SK-N-SH (cell line): Measurements from ENCODE around the gene ALDH3A2. TPM values are rescaled to one million over a fixed set of nuclear protein-coding genes. Genes with fewer than 3 reads are reported as not detected.

Experiments used
- CTCF ChIA-PET: fragments of 300-600, 350-600 bp; formaldehyde crosslinking; extraction: SDS; loops from one replicate; lab custom pipeline; 2021; lab: Yijun Ruan, JAX
- POLR2A ChIA-PET: fragments of 350-600 bp; sonication (Branson Sonifier 250); formaldehyde crosslinking; extraction: SDS; loops from one replicate; lab custom pipeline; 2020; ENCODE audit warnings: antibody characterized with exemption, inconsistent platforms; lab: Yijun Ruan, JAX
- DNase-seq: peaks from one replicate; pipeline ENCODE4 v3.0.0; 2012
- H2AFZ ChIP-seq: fragments of 200-600 bp; sonication (generic); 2 replicates; pipeline ENCODE4 v1.8.1; 2016; ENCODE audit warnings: antibody characterized with exemption, mild to moderate bottlenecking, low read depth
- H3F3A ChIP-seq: fragments of 200-600 bp; sonication (generic); replicated peaks from 2 replicates; pipeline ENCODE3; 2016; ENCODE audit warnings: antibody characterized with exemption, mild to moderate bottlenecking; ENCODE audit not compliant: insufficient read depth
- H3K27ac ChIP-seq, 2 experiments: fragments of 200-500 bp in 1 of 2; fragments of 200-600 bp in 1 of 2; sonication (Bioruptor generic) in 1 of 2; sonication (generic), shearing (Covaris generic) in 1 of 2; 2 replicates each; pipeline versions ENCODE4 v1.5.1 to v1.6.1; 2014 to 2016; ENCODE audit warnings: low read depth in 2 of 2, inconsistent platforms in 1 of 2, low read length in 1 of 2, mild to moderate bottlenecking in 1 of 2, mixed read lengths in 1 of 2
- H3K27me3 ChIP-seq: fragments of 200-600 bp; sonication (generic), shearing (Covaris generic); 2 replicates; pipeline ENCODE4 v1.6.1; 2016; ENCODE audit warnings: mixed run types; ENCODE audit not compliant: insufficient read depth
- H3K36me3 ChIP-seq, 2 experiments: fragments of 200-500 bp in 1 of 2; fragments of 200-600 bp in 1 of 2; sonication (Bioruptor generic) in 1 of 2; sonication (generic) in 1 of 2; replicated peaks in 1 of 2; 2 replicates each; pipeline versions ENCODE3 to v1.5.1; 2014 to 2016; ENCODE audit warnings: low read length in 1 of 2, mild to moderate bottlenecking in 1 of 2; ENCODE audit not compliant: insufficient read depth in 2 of 2, control insufficient read depth in 1 of 2
- H3K4me1 ChIP-seq, 2 experiments: fragments of 200-500 bp in 1 of 2; fragments of 200-600 bp in 1 of 2; sonication (Bioruptor generic) in 1 of 2; sonication (generic), shearing (Covaris generic) in 1 of 2; 2 replicates each; pipeline versions ENCODE4 v1.5.1 to v1.6.1; 2014 to 2016; ENCODE audit warnings: low read depth in 1 of 2, low read length in 1 of 2, mixed run types in 1 of 2; ENCODE audit not compliant: insufficient read depth in 2 of 2, control insufficient read depth in 1 of 2
- H3K4me2 ChIP-seq: fragments of 200-600 bp; sonication (generic), shearing (Covaris generic); 2 replicates; pipeline ENCODE4 v1.6.1; 2017; ENCODE audit warnings: mixed run types
- H3K4me3 ChIP-seq, 2 experiments: fragments of 200-500 bp in 1 of 2; fragments of 200-600 bp in 1 of 2; sonication (Bioruptor generic) in 1 of 2; sonication (generic), shearing (Covaris generic) in 1 of 2; 2 replicates each; pipeline versions ENCODE4 v1.5.1 to v1.8.1; 2014 to 2016; ENCODE audit warnings: low read depth in 2 of 2, inconsistent platforms in 1 of 2, low read length in 1 of 2, mild to moderate bottlenecking in 1 of 2, mixed read lengths in 1 of 2, moderate library complexity in 1 of 2
- H3K79me2 ChIP-seq: fragments of 200-600 bp; sonication (generic); 2 replicates; pipeline ENCODE4 v1.8.1; 2017; ENCODE audit warnings: mild to moderate bottlenecking; ENCODE audit not compliant: insufficient read depth
- H3K9ac ChIP-seq: fragments of 200-600 bp; sonication (generic); 2 replicates; pipeline ENCODE4 v1.6.1; 2017; ENCODE audit warnings: mixed run types
- H3K9me2 ChIP-seq: fragments of 200-600 bp; sonication (generic); 2 replicates; pipeline ENCODE4 v1.6.1; 2017; ENCODE audit warnings: mixed run types
- H3K9me3 ChIP-seq: fragments of 200-600 bp; sonication (generic); 2 replicates; pipeline ENCODE4 v1.6.1; 2017; ENCODE audit warnings: mixed run types, mild to moderate bottlenecking, moderate library complexity
- H4K20me1 ChIP-seq: fragments of 200-600 bp; sonication (generic); 2 replicates; pipeline ENCODE4 v1.6.1; 2017; ENCODE audit warnings: mild to moderate bottlenecking, mixed run types; ENCODE audit not compliant: insufficient read depth
- CHD2 ChIP-seq: fragments of 150-350 bp; IDR thresholded peaks from 2 replicates; pipeline ENCODE4 v1.6.1; 2018; ENCODE audit warnings: low read length; ENCODE audit not compliant: partially characterized antibody
- JUND ChIP-seq: IDR thresholded peaks from 2 replicates; pipeline ENCODE4 v1.4.0; 2012
- MEF2A ChIP-seq: IDR thresholded peaks from 2 replicates; pipeline ENCODE4 v1.4.0; 2012; ENCODE audit warnings: low read depth, borderline replicate concordance
- MXI1 ChIP-seq: IDR thresholded peaks from 2 replicates; pipeline ENCODE4 v1.6.1; 2012; ENCODE audit warnings: mild to moderate bottlenecking, low read depth, low read length, improper control_type of control experiment
- RAD21 ChIP-seq: IDR thresholded peaks from 2 replicates; pipeline ENCODE4 v1.6.1; 2012; ENCODE audit warnings: mild to moderate bottlenecking, low read length
- SMC3 ChIP-seq: IDR thresholded peaks from 2 replicates; pipeline ENCODE4 v1.6.1; 2012; ENCODE audit warnings: low read depth, low read length, improper control_type of control experiment
- WGBS: methylation state at CpG from one replicate; pipeline ENCODE4 v1.1.6; 2017; ENCODE audit warnings: low lambda C conversion rate; 5-methylcytosine and 5-hydroxymethylcytosine counted together
- polyA plus RNA-seq, 3 experiments: library from polyadenylated mRNA; depleted of rRNA; stranded (reverse); fragments of >200 nt; gene quantifications; 2 replicates each; pipeline ENCODE4 v1.2.3, GENCODE V29; 2012
- TF ChIP-seq, protein P1 (sequence below): fragments of 150-350 bp; IDR thresholded peaks from 2 replicates; pipeline ENCODE4 v1.6.1; 2016; ENCODE audit warnings: mild to moderate bottlenecking, low read depth, low read length
- TF ChIP-seq, protein P2 (sequence below): fragments of 200-600 bp; sonication (generic); IDR thresholded peaks from 2 replicates; pipeline ENCODE4 v1.6.1; 2017; ENCODE audit warnings: antibody characterized with exemption, mild to moderate bottlenecking, moderate library complexity

The ALDH3A2 gene
- polyA plus RNA-seq, 1 of the 3 experiments (the other 2 are of a cell fraction) = 16.6 TPM

DNA sequence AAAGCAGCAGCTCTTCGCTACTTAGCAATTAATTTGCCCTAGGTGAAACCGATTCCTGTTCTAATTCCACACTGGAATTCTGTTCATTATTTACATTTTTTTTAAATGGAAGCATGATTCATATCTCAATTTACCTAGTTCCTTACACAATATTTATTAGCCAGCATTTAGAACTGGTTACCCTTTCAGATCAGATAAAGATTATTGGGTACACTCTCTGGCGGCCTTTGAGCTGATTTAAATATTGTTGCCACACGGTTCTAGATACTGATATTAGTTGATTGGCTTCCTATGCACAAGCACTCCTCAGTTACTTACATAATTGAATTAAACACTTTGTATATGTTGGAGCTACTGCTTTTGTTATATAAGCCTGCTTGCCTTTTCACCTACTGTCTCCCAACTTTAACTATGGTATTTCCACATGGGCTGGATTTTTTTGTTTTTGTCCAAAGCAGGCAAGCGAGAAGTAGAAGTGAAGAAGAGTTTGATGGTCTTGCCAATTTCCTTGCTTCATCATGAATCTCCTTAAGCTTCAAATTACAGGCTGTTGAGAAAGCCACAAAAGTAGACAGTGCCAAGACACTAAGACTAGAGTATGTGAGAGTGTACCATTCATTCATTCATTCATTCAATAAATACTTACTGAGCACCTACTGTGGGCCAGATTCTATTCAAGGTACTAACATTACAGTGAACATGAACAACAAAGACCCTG is 3.9 kb upstream of the ALDH3A2 start:
- H3K9me3 ChIP-seq = no peaks in the 10 kb centered on the region
- H3K9me2 ChIP-seq = no peaks in the 10 kb centered on the region
- DNase-seq = no peak
- H2AFZ ChIP-seq = no peak overlapping the region
- peaks cover 8 to 16% of the 10 kb centered on the region in 2 experiments; a peak in 3 of 4 replicates for H3K4me1 ChIP-seq
- no peak for TF ChIP-seq MXI1
- TF ChIP-seq CHD2 = no peak
- no peak for TF ChIP-seq MEF2A
- no peak overlapping the region for H3K4me3 ChIP-seq
- H4K20me1 ChIP-seq = no peaks in the 10 kb centered on the region
- H3K4me2 ChIP-seq = no peak overlapping the region
- H3K36me3 ChIP-seq = no peaks in the 10 kb centered on the region
- H3F3A ChIP-seq = no peaks in the 10 kb centered on the region
- no peak overlapping the region for H3K27ac ChIP-seq
- no peak overlapping the region for H3K9ac ChIP-seq
- CTCF ChIA-PET = interaction anchor here (0.6 to 2.2 kb wide), 8 partner anchors 10 to 135 kb away, joined by 3 to 7 read pairs (median 3); no protein-coding TSS in a partner anchor
- no peaks in the 10 kb centered on the region for H3K27me3 ChIP-seq
- 86% methylated on average over 5 of the region's 5 CpGs for WGBS
- H3K79me2 ChIP-seq = peaks cover 6% of the 10 kb centered on the region
- POLR2A ChIA-PET = no interaction called here

DNA sequence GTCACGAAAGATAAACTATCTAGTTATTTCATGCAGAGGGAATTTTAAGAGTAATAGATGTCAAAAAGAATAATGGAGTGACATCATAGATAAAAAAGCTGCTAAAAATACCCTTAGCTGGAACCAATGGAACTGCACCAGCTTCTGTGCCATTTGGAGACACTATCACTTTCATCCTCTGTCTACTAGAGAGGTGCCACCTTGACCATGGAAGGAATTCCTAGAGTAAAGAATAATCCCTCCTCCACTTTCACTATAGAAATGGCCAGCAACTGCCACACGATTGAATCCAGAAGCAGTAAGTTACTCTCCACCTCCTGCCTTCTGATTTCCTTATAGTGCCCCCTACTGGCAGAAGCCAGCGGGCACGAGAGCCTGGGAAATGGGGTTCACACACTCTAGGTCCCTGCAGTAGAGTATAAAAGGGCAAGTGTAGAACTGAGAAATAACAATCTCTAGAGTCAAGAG is 2.8 kb upstream of the ALDH3A2 start:
- 70% methylated on average over 4 of the region's 4 CpGs for WGBS
- H3K9me3 ChIP-seq = no peaks in the 10 kb centered on the region
- no peak overlapping the region for H3K9ac ChIP-seq
- CTCF ChIA-PET = interaction anchor here (0.5 to 2.2 kb wide), 7 partner anchors 16 to 1613 kb away, joined by 3 to 7 read pairs (median 4); no protein-coding TSS in a partner anchor
- H3K9me2 ChIP-seq = no peaks in the 10 kb centered on the region
- H3K4me2 ChIP-seq = no peak overlapping the region
- POLR2A ChIA-PET = no interaction called here
- H3K27ac ChIP-seq = no peak overlapping the region
- no peak overlapping the region for H2AFZ ChIP-seq
- H3K79me2 ChIP-seq = peaks cover 17% of the 10 kb centered on the region
- TF ChIP-seq RAD21 (peak; percentile 61), JUND (no peak), SMC3 (peak; percentile 28)
- TF ChIP-seq, protein P1, sequence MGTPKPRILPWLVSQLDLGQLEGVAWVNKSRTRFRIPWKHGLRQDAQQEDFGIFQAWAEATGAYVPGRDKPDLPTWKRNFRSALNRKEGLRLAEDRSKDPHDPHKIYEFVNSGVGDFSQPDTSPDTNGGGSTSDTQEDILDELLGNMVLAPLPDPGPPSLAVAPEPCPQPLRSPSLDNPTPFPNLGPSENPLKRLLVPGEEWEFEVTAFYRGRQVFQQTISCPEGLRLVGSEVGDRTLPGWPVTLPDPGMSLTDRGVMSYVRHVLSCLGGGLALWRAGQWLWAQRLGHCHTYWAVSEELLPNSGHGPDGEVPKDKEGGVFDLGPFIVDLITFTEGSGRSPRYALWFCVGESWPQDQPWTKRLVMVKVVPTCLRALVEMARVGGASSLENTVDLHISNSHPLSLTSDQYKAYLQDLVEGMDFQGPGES = no peak
- TF ChIP-seq, protein P2, sequence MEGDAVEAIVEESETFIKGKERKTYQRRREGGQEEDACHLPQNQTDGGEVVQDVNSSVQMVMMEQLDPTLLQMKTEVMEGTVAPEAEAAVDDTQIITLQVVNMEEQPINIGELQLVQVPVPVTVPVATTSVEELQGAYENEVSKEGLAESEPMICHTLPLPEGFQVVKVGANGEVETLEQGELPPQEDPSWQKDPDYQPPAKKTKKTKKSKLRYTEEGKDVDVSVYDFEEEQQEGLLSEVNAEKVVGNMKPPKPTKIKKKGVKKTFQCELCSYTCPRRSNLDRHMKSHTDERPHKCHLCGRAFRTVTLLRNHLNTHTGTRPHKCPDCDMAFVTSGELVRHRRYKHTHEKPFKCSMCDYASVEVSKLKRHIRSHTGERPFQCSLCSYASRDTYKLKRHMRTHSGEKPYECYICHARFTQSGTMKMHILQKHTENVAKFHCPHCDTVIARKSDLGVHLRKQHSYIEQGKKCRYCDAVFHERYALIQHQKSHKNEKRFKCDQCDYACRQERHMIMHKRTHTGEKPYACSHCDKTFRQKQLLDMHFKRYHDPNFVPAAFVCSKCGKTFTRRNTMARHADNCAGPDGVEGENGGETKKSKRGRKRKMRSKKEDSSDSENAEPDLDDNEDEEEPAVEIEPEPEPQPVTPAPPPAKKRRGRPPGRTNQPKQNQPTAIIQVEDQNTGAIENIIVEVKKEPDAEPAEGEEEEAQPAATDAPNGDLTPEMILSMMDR = peak; percentile 71
- TF ChIP-seq, all 33 proteins: peak for 3
- Histone ChIP-seq H3K4me1 (peaks cover 8 to 18% of the 10 kb centered on the region in 2 experiments; a peak in 3 of 4 replicates), H3K27me3 (no peaks in the 10 kb centered on the region), H3K4me3 (no peak overlapping the region), H3F3A (no peaks in the 10 kb centered on the region), H4K20me1 (no peaks in the 10 kb centered on the region), H3K36me3 (no peaks in the 10 kb centered on the region)
- DNase-seq = peak; percentile 47
